Chondrocyte (in vitro differentiated cells): ENCODE results near the gene OPRL1. TPM values are rescaled to one million over a fixed set of nuclear protein-coding genes. Genes with fewer than 3 reads are reported as not detected.

ENCODE experiments used
- DNase-seq: peaks from one replicate; pipeline ENCODE4 v3.0.0; 2021; ENCODE audit warnings: mixed read lengths, low spot score
- H3K27ac Mint-ChIP-seq: one replicate; pipeline ENCODE4 v1.8.0; 2021; ENCODE audit warnings: mild to moderate bottlenecking, moderate library complexity, mixed read lengths; ENCODE audit not compliant: unreplicated experiment
- H3K27me3 Mint-ChIP-seq: 2 replicates; pipeline ENCODE4 v1.8.0; 2021; ENCODE audit warnings: low read depth, mixed read lengths
- H3K36me3 Mint-ChIP-seq: 2 replicates; pipeline ENCODE4 v1.8.0; 2021; ENCODE audit warnings: low read depth, mixed read lengths
- H3K4me1 Mint-ChIP-seq: 2 replicates; pipeline ENCODE4 v1.8.0; 2021; ENCODE audit warnings: low read depth, mild to moderate bottlenecking, mixed read lengths
- H3K4me3 Mint-ChIP-seq: one replicate; pipeline ENCODE4 v1.8.0; 2021; ENCODE audit warnings: mild to moderate bottlenecking, moderate library complexity, mixed read lengths; ENCODE audit not compliant: unreplicated experiment
- H3K9me3 Mint-ChIP-seq: 2 replicates; pipeline ENCODE4 v1.8.0; 2021; ENCODE audit warnings: low read depth, mixed read lengths
- CTCF ChIP-seq: fragments of 200-600 bp; sonication (generic); IDR thresholded peaks from 2 replicates; pipeline ENCODE4 v1.5.0; 2021; ENCODE audit warnings: antibody characterized with exemption, mild to moderate bottlenecking, moderate library complexity
- total RNA-seq: library from RNA; stranded (reverse); gene quantifications from 3 replicates; pipeline ENCODE4 v1.2.1, GENCODE V29; 2021

Gene OPRL1
- total RNA-seq, 1 donor from 2014 or later, result 3.2 TPM

GRCh38 chr20:64051561-64052325, 28.1 kb upstream of the OPRL1 start:
- Mint-ChIP-seq H3K4me1 (peaks cover 26% of the 10 kb centered on the region), H3K27me3 (peaks cover 1% of the 10 kb centered on the region), H3K27ac (no peak overlapping the region), H3K9me3 (no peaks in the 10 kb centered on the region), H3K4me3 (no peak overlapping the region), H3K36me3 (no peaks in the 10 kb centered on the region)
- TF ChIP-seq CTCF, result no peak
- no peak for DNase-seq

- Mint-ChIP-seq H3K9me3 (no peaks in the 10 kb centered on the region), H3K27me3 (peaks cover 1% of the 10 kb centered on the region), H3K4me3 (no peak overlapping the region), H3K27ac (no peak overlapping the region), H3K36me3 (no peaks in the 10 kb centered on the region), H3K4me1 (peaks cover 28% of the 10 kb centered on the region)
- TF ChIP-seq CTCF, result no peak
- DNase-seq, result no peak
These were observed 27.6 kb upstream of the OPRL1 start for GRCh38 chr20:64052326-64052722.

GRCh38 chr20:64052987-64053840, 26.7 kb upstream of the OPRL1 start:
- H3K4me3 Mint-ChIP-seq, result peak overlapping the region; percentile 22
- peaks cover 1% of the 10 kb centered on the region for H3K27me3 Mint-ChIP-seq
- H3K4me1 Mint-ChIP-seq, result peaks cover 37% of the 10 kb centered on the region
- DNase-seq, result no peak
- H3K27ac Mint-ChIP-seq, result no peak overlapping the region
- no peak for TF ChIP-seq CTCF
- no peaks in the 10 kb centered on the region for H3K36me3 Mint-ChIP-seq
- H3K9me3 Mint-ChIP-seq, result no peaks in the 10 kb centered on the region

GRCh38 chr20:64053841-64054661, 25.8 kb upstream of the OPRL1 start:
- peaks cover 43% of the 10 kb centered on the region for H3K4me1 Mint-ChIP-seq
- H3K36me3 Mint-ChIP-seq, result no peaks in the 10 kb centered on the region
- peak; percentile 73 for TF ChIP-seq CTCF
- DNase-seq, result no peak
- H3K4me3 Mint-ChIP-seq, result peak overlapping the region; percentile 22
- H3K27ac Mint-ChIP-seq, result peak overlapping the region; percentile 83
- peaks cover under 1% of the 10 kb centered on the region for H3K27me3 Mint-ChIP-seq
- H3K9me3 Mint-ChIP-seq, result no peaks in the 10 kb centered on the region
